Activated CD8-positive, alpha-beta memory T cell treated with anti-CD3 and anti-CD28 coated beads for 48 hours (primary cell): ENCODE results near the gene TGM3.

Experiments
- DNase-seq, 3 experiments: peaks; one replicate each; pipeline ENCODE4 v3.0.0-alpha.2; 2020; ENCODE audit warnings: low read depth in 2 of 3, low spot score in 2 of 3

The TGM3 gene

DNA sequence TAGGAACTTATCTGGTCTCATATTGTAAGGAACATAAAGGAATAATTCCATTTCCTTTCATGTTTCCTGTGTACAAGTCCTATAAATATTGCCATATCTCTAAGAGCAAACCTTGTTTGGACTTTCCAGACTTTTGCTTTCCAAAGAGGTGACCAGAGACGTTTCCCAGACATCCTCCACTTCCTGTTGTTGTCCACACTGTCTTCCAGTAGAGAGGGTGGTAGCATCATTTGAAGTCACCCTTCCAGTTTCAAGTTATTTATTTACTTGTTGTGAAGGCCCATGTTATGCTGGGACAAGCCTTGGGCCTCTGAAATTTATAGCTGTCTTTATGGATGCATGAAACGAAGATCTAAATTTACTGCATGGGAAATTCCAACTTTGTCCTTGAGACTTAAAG lies 10.6 kb upstream of the TGM3 start:
- DNase-seq = no peak

DNA sequence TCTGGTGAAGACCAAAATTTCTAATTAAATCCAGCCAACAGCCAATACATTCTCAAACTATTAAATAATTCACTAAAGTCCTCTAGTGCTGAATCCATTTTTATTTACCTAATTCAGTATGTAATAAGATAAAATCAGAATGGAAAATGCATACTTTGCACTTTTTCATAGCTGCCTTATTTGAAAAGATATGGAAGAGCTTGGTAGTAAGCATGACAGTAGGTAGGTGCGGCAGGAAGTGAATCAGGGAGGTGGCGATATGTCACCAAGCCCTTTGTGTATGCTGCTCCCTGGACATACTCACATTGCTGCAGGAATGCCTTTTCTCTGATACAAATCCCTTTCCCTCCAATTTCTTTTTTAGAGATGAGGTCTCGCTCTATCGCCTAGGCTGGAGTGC lies 10.2 kb upstream of the TGM3 start:
- DNase-seq = no peak

DNA sequence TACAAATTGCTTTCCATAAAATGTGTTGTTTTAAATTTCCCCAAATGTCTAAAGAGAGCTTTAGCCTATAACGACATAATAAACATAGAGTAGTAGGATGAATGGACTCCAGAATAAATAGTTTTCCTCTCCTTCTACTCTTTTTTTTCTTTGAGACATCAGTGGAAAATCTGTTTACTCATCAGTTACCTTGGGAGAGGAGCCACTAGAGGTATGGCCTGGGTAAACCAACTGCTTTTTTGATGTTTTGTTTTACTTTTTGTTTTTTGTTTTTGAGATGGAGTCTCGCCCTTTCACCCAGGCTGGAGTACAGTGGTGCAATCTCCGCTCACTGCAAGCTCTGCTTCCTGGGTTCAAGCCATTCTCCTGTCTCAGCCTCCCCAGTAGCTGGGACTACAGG lies 8.3 kb upstream of the TGM3 start:
- no peak for DNase-seq

DNA sequence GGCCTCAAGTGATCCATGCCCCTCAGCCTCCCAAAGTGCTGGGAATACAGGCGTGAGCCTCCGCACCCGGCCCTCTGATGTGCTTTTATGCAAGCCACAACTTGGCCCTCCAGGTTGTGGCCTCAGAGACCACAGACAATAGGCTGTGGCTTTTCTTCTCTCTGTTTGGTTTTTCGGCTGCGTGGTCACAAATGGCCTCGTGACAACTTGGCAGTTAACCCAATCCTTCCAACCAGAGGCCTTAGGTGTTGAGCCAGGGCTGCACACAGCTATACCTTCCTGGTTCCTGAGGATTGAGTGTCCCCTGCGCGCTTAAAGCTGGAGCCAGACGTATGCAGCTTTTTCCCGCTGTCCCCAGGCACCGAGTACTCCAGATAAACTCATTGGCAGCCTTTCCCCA lies 6.3 kb upstream of the TGM3 start:
- no peak for DNase-seq

DNA sequence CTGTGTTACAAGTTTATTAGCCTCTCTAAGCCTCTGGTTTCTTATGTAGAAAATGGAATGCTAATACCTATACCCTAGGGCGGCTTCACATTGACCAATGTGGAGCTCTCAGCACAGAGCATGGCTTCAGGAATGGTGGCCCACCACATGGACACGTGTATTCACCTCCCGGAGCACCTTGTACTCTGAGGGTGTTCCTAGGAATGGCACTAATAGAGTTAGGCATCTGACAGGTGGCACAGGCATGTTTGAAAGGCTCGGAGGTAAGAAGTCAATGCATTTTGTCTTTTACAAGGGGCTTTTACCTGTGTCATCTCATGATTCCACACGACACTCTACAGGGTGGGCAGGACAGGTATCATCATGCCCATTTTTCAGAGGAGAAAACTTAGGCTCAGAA lies 5.3 kb upstream of the TGM3 start:
- DNase-seq = no peak

DNA sequence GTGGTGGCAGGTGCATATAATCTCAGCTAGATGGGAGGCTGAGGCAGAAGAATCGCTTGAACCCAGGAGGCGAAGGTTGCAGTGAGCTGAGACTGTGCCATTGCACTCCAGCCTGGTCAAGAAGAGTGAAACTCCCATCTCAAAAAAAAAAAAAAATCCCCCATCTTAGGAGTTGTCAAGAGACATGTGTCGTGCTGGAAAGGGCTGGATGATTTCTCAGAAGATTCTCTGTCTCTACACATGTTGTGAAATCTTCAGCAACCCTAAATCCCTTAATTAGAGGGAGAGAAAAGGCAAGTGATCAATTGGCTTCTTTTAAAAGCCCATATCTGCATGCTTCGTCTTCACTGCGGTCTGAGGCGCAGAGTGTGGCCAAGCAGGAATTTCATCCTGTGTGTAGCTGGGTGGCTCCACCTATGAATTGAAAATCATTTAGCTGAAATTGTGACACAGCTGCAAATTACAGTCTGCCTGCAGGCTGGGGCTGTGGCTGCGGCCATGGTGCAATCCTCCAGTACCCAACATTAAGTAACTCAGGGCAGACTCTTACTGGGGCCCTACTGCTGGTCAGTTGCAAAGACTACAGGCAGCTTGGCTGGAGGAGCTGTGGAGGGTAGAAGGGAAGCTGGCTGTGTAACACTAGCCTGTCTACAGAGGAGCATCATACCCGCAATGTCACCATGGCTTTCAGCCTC lies 3.2 kb upstream of the TGM3 start:
- no peak for DNase-seq

DNA sequence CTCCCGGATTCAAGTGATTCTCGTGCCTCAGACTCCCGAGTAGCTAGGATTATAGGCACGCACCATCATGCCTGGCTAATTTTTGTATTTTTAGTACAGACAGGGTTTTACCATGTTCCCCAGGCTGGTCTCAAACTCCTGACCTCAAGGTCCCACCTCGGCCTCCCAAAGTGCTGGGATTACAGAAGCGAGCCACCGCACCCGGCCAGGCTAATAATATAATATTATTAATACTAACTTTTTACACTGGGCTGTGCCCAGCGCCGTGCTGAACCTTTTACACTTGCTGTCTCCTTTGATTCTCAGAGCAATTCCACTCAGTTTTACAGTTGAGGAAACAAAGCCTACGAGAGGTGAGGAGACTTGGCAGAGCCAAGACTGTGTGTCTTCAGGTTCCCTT lies 2.3 kb upstream of the TGM3 start:
- no peak for DNase-seq

DNA sequence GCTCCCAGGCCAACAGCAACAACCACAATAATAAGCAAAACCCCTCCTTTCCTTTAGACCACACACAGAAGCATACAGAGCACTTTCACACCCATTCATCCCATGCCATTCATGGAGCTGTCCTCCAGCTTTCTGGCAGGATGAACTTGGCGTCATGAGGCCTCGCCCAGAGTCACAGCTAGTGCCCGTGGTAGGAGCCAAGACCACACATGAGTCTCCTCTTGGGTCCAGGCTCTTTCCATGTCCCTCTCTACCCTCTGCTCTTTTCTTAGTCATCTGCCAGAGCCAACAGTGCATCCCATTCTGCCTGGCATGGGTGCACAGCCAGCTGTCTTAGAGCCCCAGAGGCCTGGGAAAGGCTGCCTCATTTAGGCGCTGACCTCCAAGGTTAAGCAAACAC lies 1.8 kb upstream of the TGM3 start:
- no peak for DNase-seq

DNA sequence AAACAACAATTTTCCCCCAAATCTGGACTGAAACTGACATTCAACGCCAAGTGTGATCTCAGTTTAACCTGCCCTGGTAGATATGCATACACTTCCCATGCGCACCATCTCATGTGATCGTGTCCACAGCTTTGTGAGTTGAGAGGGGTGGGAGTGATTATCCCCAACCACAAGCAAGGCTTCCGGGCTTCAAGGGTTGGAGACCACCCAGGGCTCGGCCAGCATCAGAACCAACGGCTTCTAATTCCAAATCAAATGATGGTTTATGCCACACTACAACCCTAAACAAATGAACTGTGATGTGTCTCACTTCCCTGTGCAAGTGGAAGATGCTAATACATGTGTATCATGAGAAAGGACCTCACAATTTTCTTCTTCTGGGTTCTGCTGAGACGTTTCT lies 515 bp upstream of the TGM3 start:
- no peak for DNase-seq

DNA sequence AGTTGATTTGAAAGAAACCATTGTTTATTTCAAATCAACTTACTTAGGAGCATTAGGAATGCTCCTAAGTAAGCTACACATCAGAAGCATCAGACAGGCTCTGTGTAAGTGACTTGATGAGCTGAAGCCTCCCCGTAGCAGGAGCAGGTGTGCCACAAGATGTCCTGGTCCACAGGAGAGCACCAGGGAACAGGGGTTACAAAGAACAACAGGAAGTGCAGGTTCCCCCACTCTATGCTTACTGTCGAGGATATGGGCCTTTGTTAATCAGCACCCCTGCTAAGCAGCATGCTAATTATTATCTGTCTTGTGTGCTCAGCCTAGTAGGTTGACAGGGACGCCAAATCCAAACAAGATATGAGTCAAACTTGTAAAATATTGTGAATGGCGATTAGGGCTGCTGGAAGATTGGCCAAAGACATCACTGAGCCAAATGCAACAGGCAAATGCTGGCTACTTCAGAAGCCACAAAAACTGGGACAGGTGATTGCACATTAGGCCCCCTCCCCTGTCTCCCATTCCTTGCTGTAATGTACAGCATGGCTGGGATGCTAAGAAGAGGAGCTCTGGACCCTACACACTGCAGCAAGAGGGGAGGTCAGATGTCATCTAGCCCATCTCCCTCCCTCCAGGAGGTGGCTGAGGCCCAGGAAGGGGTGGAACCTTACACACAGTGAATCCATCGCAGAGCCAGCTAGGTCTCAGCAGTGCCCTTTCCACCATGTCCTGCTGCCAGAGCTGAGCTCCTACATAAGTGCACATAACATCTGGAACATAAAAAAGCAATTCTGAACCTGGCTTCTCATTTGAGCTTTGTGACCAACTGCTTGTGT lies 939 bp downstream of the TGM3 start:
- DNase-seq = no peak

DNA sequence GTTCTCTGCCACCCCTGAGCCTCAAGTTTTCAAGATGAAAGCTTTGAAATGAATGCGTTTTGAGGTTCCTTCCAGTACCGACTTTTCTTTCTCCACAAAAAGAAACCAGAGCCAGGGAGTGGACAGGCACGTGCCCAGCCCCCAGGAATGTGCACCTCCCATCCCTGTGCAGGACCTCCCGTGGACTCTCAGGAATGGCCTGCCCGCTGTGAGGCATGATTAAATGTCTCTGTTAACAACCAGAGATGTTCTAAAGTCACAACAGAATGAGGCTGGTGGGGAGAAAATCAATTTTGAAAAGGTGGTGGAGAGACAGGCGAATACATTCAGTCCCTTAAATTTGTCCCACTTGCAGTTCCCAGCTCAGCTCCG lies 1.5 kb downstream of the TGM3 start:
- DNase-seq = no peak

DNA sequence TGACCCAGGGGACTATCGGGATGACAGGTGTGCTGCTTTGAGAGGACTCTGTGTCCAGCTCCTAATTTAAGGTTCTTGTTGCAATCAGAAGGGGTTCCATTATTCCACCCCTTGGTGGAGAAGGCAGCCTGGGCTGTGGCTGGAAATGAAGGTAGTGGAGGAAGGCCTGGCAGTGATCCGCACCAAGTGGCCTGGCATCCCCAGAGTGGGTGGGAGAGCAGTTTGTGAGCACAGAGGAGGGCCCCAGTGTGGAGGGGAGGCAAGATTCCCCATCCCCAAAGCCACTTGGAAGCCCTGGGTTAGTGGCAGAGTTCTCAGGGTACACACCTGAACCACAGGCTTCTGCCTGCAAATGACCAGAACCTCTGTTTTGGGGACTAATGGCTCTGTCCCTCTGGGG lies 2.3 kb downstream of the TGM3 start:
- DNase-seq = no peak

DNA sequence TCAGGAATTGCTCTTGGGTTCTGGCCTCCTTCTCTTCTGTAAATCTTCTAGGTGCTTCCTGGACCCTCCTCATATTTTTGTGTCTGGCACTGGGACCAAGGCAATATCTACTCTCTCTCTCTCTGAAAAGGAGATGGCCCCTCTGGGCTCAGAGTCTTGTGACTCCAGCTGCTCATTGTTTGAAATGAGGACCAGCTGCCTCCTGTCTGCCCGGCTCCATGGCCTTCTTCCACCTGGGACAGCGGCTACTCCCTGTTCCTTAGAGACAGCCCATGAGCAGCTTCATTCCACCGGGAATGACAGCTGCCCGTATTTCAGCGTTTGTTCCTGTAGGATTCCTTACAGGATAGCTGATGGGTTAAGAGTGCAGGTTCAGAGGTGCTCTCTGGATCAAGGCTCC lies 2.9 kb downstream of the TGM3 start:
- DNase-seq = no peak

DNA sequence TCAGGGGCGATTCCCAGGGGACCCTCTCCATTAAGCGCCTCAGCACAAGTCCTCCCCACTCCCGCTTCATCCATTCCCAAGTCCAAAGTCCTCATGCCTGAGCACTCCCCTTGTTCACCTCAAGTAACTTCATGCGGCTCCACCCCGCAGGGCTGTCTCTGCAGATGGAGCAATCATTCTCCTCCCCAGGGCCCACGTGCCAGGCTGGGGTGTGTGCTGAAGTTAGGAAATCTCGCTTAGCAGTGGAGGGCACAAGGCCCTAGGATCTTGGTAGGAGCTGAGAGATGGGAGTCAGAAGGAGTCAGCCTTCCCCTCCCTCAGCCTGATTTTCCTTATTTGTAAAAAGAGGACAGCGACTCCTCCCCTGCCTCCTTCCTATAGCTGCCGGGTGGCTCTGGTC lies 3.5 kb downstream of the TGM3 start:
- no peak for DNase-seq

DNA sequence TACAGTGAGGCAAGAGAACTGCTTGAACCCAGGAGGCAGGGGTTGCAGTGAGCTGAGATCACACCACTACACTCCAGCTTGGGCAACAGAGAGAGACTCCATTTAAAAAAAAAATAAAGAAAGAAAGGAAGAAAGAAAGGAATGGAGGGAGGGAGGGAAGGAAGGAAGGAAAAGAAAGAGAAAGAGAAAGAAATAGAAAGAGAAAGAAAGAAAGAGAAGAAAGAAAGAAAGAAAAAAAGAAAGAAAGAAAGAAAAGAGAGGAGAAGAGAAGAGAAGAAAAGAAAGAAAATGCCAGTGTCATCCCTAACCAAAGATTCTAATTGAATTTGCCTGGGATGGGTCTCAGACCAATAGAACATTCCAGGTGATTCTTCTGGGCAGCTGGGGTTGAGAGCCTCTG lies 4.2 kb downstream of the TGM3 start:
- DNase-seq = no peak

DNA sequence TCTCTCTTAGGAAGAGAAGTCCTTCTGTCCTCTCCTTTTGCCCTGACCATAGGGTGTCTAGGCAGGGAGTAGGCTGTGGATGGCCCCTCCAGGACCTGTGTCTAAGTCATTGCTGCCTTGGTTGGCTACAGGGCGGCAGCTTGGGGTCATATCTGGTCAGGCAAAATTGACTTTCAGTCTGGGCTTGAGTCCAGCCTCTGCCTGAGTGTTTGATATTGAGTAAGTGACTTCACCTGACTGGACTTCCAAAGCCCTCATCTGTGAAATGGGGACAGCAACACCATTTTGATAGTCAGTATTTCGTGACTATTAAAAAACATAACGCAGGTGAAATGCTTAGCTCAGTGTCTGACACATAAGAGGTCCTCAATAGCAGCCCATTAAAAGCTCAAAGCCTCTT lies 4.6 kb downstream of the TGM3 start:
- no peak for DNase-seq

DNA sequence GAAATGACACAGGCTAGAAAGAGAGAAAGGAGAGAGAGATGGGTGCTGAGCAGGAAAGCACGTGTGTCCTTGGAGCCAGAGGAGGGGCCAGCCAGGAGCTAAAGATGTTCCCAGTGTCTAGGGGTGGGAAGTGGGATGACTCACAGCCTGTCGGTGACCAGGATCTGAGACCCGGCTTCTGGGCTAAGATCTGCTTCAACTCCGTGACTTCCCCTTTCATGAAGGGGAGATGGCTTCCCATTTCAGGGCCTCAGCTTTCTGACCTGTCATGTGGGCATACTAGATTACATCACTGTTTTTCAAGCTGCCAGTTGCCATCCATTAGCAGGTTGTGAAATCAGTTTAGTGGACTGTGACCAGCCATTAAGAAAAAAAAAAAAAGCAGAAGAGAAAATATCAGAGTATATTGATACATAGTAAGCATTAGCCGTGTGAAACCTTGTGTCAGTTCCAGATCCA lies 5.4 kb downstream of the TGM3 start:
- no peak for DNase-seq

DNA sequence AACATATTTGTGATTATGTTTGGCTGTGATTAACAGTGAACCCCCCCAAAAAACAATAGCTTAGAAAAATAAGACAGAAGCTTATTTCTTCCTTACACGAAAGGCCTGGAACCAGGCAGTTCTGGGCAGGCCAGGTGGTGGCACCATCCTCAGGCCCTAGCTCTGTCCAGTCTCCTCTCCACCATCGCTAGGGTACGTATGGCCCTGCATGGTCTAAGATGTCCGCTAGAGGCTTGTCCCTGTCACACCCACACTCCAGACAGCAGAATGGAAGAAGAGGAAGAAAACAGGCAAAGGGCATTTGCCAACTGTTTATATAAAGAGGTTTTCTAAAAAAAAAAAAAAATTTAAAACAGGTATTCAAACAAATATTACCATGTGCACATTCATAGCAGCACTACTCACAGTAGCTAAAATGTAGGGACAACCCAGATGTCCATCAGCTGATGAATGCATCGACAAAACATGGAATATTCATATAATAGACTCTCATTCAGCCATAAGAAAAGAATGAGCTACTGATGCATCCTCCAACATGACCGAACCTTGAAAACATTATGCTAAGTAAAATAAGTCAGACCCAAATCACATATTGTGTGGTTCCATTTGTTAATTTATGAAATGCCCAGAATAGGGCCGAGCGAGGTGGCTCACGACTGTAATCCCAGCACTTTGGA lies 6.7 kb downstream of the TGM3 start:
- DNase-seq = no peak

DNA sequence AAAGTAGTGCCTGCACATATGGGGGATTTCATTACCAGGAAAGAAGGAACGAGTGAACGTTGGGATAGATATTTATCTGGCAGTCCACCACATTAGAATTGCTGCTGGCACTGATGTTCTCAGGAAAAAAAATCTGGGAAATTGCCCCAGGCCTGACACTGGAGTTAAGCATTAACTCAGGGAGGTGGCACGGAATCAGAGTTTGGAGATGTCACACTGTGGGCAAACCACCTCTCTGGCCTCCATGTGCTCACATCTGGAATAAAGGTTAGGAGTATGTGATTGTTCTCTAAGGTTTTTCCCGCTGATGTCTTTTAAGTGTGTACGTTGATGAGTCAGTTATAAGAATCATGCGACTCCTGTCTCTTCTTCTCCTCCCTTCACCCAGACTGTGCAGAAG lies 7.9 kb downstream of the TGM3 start:
- DNase-seq = no peak

DNA sequence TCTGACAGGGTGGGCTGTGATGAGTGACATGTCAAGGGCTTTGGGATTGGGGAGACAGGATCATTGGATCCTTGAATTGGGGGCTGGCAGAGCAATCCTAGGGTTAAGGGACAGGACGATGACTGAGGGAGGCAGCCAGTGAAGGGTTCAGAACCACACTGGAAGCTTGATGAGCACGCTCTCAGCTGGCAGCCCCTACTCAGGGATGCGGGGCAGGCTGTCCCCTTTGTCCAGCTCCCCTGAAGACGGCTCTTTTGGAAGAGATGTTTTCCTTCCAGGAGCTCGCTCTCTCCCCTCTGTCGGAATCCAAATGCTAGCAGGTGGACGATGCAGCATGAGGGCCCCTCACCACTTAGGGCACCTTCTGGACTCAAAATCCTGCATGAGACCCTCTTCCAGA lies 8.4 kb downstream of the TGM3 start:
- DNase-seq = no peak

DNA sequence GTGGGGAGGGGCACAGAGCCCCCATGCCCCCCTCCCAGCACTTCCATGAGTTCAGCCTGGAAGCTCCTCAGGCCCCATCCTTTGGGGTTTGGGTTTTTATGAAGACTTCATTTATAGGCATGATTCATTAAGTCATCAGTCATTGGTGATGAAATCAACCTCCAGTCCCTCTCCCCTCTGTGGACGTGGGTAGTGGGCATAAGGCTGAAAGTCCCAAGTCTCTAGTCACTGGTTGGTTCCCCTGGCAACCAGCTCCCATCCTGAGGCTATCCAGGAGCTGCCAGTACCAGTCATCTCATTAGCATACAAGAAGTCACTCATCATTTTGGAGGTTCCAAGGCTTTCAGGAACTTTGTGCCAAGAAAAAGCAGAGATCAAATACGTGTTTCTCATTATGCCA lies 9.2 kb downstream of the TGM3 start:
- DNase-seq = no peak

DNA sequence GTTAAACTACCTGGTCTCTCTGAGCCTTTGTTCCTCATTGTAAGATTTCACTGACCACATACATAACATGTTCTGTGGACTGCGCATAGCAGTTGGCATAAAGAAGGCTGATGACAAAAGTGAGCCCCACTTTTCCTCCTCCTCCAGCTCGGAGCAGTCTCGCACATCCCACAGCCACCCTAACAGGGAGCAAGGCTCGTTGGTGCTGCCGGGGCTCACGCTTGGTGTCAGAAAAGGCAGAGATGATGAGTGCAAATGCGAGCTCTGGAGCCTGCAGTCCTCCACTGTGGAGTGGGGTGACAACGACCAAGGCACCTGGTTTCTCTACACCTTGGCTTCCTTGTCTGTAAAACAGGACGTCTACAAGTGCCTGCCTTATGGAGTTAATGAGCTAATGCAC lies 9.7 kb downstream of the TGM3 start:
- DNase-seq = no peak
